Measurements from ENCODE around the gene FBXL19.

The FBXL19 gene

DNA sequence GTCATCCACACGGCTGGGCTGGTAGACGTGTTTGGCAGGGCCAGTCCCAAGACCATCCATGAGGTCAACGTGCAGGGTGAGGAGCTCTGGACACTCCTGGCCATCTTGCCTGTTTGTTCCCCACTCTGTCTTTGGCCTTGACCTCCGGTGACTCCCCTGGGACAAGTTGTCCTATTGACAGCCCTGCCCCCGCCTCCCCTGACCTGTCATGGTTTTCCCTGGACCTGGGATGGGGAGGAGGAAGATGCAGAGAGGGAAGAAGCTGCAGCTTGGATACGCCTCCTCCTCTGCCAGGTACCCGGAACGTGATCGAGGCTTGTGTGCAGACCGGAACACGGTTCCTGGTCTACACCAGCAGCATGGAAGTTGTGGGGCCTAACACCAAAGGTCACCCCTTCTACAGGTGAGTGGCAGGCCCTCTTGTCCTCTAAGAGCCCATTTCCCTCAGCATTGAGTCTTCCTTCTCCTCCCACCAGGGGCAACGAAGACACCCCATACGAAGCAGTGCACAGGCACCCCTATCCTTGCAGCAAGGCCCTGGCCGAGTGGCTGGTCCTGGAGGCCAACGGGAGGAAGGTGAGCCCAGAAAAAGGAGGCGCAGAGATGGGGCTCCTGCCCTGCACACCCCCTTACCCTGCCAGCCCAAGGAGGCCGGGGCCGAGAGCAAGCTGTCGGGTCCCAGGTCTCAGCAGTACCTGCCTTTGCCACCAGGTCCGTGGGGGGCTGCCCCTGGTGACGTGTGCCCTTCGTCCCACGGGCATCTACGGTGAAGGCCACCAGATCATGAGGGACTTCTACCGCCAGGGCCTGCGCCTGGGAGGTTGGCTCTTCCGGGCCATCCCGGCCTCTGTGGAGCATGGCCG, 63.0 kb downstream of the FBXL19 start:
- DNase-seq (ENCODE audit: low read depth, low spot score): no peak

GRCh38 chr16:30987581-30988190, 64.3 kb downstream of the FBXL19 start:
- DNase-seq (ENCODE audit: low read depth, low spot score): no peak

DNA sequence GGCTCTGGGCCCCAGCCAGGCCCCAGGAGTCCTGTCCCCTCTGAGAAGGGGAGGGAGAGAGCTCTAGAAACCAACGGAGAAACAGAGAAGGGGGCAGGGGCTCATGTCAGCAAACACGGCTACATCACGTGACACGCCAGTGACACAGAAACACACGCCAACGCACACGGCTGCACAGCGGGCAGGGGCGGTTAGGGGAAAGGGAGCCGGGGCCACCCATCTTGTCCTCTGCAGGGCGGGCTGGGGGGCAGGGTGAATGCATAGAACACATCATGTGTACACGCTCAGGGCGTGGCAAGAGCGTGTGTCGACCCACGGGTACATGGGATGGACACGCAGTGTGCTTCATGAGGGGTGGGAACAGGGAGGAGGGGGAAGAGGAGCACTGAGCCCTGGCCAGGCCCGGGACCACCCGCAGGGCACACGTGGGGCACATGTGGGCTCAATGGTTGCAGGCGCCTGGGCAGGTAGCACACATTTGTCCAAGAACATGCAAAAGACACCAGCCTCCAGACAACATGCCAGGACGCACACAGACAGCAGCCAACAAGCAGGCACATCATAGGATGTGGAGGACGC, 66.2 kb downstream of the FBXL19 start:
- no peak for DNase-seq (ENCODE audit: low read depth, low spot score)

- DNase-seq (ENCODE audit: low read depth, low spot score): no peak
Measured at GRCh38 chr16:30990105-30990504, 66.7 kb downstream of the FBXL19 start.

- no peak for DNase-seq (ENCODE audit: low read depth, low spot score)
Measured at GRCh38 chr16:30991052-30991451, 67.7 kb downstream of the FBXL19 start.

GRCh38 chr16:30992276-30992780, 69.0 kb downstream of the FBXL19 start:
- DNase-seq (ENCODE audit: low read depth, low spot score): no peak

DNA sequence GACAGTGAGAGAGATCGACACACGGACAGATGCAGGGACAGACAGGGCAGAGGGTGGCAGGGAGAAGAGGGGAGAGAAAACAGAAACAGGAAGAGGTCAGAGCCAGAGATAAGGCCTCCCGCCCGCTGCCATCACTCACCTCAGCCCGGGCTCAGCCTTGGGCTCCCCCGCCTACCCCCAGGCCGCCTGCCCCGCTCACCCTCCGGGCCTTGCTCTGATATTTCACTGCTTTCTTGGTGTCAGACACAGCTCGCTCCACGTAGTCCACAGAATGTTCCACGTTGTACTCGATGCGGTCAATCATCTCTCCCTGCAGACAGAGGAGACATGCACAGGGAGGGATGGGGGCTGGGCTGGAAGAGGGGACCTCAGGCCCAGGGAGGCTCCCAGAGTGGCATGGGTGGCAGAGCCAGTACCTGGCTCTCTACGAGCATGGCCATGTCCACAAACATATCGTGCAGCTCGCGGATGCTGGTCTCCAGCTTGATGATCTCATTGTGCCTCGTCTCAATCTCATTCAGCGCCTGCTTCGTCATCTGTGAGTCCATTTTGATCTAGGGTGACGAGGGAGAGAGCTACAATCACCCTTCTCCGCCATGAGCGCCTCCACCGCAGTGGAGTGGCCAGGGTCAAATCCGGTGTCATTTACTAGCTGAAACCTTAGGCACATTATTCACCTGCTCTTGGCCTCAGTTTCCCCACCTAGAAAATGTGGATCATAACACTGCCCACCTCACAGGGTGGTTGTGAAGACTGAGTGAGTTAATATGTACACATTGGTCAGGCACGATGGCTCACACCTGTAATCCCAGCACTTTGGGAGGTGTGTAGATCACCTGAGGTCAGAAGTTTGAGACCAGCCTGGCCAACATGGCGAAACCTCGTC, 69.8 kb downstream of the FBXL19 start:
- no peak for DNase-seq (ENCODE audit: low read depth, low spot score)

- DNase-seq (ENCODE audit: low read depth, low spot score): no peak
Measured at GRCh38 chr16:30995927-30996323, 72.6 kb downstream of the FBXL19 start.

- DNase-seq (ENCODE audit: low read depth, low spot score): no peak
Measured at GRCh38 chr16:30996324-30996984, 73.1 kb downstream of the FBXL19 start.

DNA sequence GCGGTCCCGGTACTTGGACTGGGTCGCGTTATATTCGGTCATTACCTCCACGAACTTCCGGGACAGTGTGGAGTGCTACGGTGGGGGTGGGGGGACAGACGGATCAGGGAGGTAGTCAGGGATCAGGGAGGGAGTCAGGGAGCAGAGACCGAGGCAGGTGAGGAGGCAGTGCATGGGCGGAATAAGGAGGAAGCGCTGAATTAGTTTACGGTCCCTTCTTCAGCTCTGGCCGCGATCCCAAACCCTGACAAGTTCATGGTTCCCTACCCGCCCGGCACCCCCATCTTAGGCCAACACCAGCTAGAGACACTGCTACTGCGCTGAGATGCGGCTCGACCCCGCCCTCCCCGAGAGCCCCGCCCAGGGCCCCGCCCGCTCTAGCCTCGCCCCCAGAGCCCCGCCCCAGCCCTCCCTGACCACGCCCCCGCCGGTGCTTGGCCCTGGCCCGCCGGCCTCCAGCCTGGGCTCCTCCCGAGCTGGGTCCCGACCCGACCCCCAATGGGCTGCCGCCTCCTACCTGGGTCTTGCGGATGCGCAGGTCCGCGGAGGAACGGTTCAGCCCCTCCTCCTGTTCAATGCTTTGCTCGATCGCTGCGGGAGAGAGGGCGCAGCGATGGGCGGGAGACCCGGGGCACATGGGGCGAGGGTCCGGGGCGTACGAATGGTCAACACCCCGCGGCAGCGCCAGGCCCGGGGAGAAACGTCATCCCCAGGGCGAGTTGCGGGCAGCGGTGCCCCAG, 73.8 kb downstream of the FBXL19 start:
- DNase-seq (ENCODE audit: low read depth, low spot score): no peak

- DNase-seq (ENCODE audit: low read depth, low spot score): no peak
Measured at GRCh38 chr16:30997725-30998711, 74.6 kb downstream of the FBXL19 start.
